Measurements from ENCODE around the gene INPP5K.
"Not testable (repeated sequence)": the region's sequence is repeated elsewhere in the genome, so short reads cannot be mapped to it uniquely, and the experiment has no call there.

The INPP5K gene

GRCh38 chr17:1516388-1517161 is at the start of gene INPP5K:
INPP5K (minus strand) TSS chr17:1516612; CDS start chr17:1516499, 113 bp downstream.
- DNase-seq (ENCODE audit: low read depth in 2 of 2): peak; percentile 92 to 96

- no peak for DNase-seq (ENCODE audit: low read depth in 2 of 2)
These were observed 49.5 kb upstream of the INPP5K start for GRCh38 chr17:1565877-1566276.

- no peak for DNase-seq (ENCODE audit: low read depth in 2 of 2)
These were observed 47.6 kb upstream of the INPP5K start for GRCh38 chr17:1563786-1564613.

GRCh38 chr17:1563471-1563785 is 47.0 kb upstream of the INPP5K start:
- not testable (repeated sequence) for DNase-seq (ENCODE audit: low read depth in 2 of 2)

GRCh38 chr17:1562176-1562643 is 45.8 kb upstream of the INPP5K start:
- DNase-seq (ENCODE audit: low read depth in 2 of 2): no peak

GRCh38 chr17:1561420-1562175 is 45.2 kb upstream of the INPP5K start:
- DNase-seq (ENCODE audit: low read depth in 2 of 2): no peak

- DNase-seq (ENCODE audit: low read depth in 2 of 2): no peak
These were observed 44.5 kb upstream of the INPP5K start for GRCh38 chr17:1560858-1561355.

GRCh38 chr17:1560101-1560857 is 43.9 kb upstream of the INPP5K start:
- DNase-seq (ENCODE audit: low read depth in 2 of 2): no peak

GRCh38 chr17:1559047-1560043 is 42.9 kb upstream of the INPP5K start:
- DNase-seq (ENCODE audit: low read depth in 2 of 2): no peak

GRCh38 chr17:1558401-1558800 is 42.0 kb upstream of the INPP5K start:
- DNase-seq (ENCODE audit: low read depth in 2 of 2): no peak

GRCh38 chr17:1557355-1558095 is 41.1 kb upstream of the INPP5K start:
- DNase-seq (ENCODE audit: low read depth in 2 of 2): no peak

- DNase-seq (ENCODE audit: low read depth in 2 of 2): no peak
These were observed 39.4 kb upstream of the INPP5K start for GRCh38 chr17:1555651-1556471.

- DNase-seq (ENCODE audit: low read depth in 2 of 2): no peak
These were observed 38.5 kb upstream of the INPP5K start for GRCh38 chr17:1554751-1555540.

GRCh38 chr17:1553354-1554266 is 37.2 kb upstream of the INPP5K start:
- no peak for DNase-seq (ENCODE audit: low read depth in 2 of 2)

GRCh38 chr17:1552932-1553331 is 36.5 kb upstream of the INPP5K start:
- DNase-seq (ENCODE audit: low read depth in 2 of 2): no peak

- DNase-seq (ENCODE audit: low read depth in 2 of 2): no peak
These were observed 35.3 kb upstream of the INPP5K start for GRCh38 chr17:1551741-1552140.

GRCh38 chr17:1548032-1548431 is 31.6 kb upstream of the INPP5K start:
- DNase-seq (ENCODE audit: low read depth in 2 of 2): no peak
